Activated CD8-positive, alpha-beta memory T cell treated with anti-CD3 and anti-CD28 coated beads, Interleukin-2, amount 50 U/mL, for 24 hours (primary cell): ENCODE results near the gene PYGM.

Experiments
- DNase-seq: peaks from one replicate; pipeline ENCODE4 v3.0.0-alpha.2; 2020; ENCODE audit errors: extremely low read depth

PYGM gene

DNA sequence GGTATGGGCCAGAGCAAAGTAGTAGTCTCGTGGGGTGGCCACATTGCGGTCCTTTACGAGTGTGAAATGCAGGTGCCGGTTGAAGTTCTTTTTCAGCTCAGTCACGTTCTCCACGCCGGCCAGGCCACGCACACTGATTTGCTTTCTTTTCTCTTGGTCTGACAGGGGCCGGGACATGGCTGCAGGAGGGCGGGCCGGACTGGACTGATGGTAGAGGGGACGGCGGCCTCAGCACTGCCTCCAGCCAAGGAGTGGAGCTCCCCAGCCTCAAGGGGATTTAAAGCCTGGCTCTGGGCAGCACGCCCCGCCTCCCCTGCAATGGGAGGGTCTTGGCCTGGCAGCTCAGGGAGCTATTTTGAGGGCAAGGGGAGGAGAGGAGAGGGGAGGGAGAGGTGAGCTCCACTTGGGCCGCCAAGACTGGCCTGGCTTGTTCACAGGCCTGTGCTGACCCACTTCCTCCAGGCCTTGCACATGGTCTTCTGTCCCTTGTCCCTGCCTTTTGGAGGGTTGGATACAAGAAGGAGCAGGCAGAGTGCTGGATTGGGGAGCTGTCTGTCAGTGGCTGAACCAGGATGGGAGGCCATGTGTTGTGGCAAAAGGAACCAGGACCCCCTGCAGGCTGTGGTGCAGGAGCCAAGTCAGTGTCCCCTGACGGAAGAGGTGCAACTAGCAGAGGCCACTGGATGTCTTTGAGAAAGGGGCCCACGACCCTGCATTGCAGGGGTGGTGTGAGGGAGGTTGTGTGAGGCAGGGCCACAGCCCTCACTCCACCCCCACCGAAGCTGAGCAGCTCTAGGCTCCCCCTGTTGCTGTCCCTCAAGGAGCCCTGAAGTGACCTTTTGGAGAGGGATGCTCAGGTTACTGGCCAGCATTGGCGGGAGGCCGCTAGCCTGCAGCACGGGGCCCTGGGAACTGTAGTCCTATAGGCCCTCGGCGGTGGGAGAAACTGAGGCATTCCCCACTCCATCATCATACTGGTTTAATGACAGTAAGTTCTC lies at the start of gene PYGM:
Gene PYGM (minus strand): TSS at position 253 of the 998 bp plus-strand sequence. CDS start 76 bp downstream, at position 177.
- no peak for DNase-seq

GRCh38 chr11:64805481-64805880 lies 45.7 kb upstream of the PYGM start:
- no peak for DNase-seq

DNA sequence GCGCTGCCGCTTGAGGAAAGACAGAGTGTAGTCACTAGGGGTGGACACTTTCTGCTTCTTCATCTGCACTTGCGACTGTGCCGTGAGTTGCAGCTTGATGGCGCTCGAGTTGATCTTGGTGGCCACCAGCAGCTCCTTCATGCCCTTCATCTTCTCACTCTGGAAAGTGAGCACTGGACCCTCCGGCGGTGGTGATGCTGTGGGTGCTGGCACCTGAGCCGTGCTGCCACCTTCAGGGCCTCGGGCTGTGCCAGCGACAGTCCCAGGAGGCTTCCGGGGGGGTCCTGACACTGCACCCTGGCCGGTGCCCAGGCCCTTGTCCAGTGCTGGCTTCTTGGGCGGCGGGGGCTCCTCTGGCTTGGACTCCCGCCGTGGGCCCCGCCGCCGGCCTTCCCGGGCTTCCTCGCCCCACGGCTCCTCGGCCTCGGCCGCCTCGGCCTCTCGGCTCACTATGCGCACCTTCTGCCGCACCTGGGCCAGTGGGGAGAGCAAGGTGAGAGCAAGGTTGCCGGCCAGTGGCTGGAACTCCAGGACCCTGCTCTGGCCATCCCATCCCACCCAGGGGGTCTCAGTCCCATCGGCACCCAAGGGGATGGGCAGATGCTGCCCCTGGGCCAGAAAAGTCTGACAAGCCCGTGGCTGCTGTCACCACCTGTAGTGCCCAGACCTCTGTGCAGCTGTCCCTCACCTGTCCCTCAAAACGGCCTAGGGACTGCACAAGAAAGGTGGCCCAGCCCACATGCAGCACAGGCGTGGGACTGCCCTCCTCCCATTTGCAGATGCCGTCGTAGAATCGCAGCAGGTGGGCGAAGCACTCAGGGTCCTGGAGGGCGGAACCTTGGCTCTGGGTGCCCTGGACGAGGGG lies 44.8 kb upstream of the PYGM start:
- no peak for DNase-seq

- DNase-seq = no peak
Observed at GRCh38 chr11:64803846-64804345, 44.1 kb upstream of the PYGM start.

- peak; percentile 37 for DNase-seq
Observed at GRCh38 chr11:64803158-64803845, 43.5 kb upstream of the PYGM start, which contains the start of gene MAP4K2. Gene MAP4K2, minus strand, starts transcription at chr11:64803214. Its CDS starts 65 bp downstream, at chr11:64803149.

DNA sequence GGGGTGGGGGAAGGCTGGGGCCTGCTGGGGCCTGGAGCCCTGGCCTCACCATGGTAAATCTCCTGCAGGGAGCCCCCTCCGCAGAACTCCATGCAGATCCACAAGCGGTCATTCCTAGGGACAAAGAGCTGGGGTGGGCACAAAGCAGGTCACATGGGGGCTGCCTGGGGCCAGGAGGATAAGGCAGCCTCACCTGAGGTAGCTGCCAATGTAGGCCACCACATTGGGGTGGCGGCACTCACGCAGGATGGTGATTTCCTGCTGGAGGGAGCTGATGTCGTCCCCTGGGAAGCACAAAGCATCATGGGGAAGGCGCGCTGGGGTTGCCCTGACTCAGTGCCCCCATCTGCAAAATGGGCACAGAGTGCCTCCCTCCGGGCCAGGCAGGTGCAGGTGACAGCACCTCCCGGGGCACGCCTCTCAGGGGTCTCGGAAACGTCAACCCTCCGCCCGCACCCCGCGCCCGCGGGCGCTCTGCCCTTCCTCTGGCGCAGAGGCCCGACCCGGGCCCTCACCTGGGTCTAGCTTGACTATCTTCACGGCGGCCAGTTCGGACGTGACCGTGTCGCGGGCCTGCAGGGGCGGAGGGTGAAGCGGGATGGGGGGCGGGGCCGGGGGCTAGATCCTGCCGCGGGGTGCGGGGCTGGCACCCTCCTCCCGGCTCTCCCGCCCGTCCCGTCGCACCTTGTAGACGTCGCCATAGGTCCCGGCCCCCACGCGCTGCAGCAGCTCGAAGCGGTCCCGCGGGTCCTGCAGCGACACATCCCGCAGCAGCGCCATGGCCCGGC lies 42.8 kb upstream of the PYGM start:
- DNase-seq = no peak

GRCh38 chr11:64801561-64802369 lies 42.0 kb upstream of the PYGM start:
- DNase-seq = no peak

DNA sequence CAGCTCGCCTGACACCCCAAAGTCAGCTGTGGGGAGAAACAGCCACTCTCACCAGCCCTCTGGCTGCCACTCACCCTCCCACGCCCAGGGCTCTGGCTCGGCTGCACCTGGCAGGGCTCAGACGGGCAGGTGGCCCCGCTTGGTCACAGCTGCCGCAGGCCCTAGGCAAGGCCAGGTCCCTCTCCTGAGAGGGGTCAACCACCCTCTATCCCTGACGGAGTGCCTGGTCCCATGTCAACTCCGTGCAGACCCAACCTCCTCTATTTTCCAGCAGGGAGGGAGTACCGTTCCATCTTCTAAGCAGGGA lies 41.3 kb upstream of the PYGM start:
- DNase-seq = no peak

DNA sequence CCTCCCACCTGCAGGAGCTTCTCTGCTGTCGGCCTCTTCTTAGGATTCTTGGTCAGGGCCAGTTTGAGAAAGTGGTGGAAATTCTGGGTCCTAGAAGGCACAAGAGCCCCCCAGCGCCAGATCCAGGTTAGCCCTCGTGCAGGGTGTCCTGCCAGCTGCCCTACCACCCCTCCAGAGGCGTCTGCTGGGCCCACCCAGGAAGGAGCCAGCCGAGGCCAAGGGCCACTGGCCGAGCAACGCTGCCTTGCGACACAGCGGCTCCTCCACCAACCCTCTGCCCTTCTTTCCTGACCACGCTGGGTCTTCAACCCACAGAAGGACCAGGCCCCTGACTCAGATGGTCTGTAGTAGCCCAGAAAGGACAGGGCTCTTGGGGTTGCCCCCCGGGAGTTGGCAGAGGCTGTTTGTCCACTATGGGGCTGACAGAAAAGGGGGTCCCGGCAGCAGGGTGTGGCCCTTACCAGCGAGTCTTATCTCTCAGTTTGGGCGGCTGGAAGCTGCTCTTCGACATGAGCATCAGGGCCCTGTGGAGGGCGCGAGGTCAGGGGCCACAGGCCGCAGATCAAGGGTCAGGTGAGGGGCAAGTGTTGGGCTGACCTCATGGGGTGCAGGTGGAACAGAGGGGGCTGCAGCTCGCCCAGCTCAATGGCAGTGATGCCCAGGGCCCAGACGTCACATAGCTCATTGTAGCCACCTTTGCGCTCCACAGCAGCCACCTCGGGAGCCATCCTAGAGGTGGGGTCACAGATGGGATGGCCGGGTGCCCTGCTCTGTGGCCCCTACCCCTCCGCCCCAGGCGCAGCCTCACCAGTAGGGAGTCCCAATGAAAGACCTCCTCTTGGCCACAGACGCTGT lies 40.8 kb upstream of the PYGM start:
- DNase-seq = no peak

DNA sequence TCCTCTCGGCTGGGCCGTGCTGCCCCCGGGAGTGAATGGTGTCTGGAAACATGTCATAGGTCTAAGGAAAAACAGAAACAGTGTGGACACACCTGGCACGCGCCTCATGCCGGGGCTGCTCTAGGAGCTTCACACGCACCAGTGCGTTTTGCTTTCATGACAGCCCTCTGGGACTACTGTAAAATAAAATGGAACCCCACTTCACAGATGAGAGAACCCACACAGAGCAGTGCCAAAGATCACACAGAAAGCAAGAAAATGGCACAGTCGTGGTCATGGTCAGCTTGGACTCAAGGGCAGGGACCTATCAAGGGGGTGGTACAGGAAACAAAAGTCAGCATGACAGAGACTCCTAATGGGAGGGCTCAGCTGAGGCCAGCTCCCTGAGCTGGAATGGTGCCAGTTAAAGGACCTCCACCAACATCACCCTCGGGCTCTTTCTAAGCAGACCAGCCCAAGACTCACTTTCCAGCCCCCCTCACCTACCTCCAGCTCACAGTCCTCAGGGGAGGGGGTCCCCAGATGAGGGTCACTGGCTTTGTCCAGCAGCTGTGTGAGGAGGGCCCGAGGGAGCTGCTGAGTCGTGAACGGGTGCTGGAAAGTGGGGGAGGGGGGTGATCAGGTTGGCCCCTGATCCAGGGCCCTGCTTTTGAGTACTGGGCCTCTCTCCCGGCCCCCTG lies 40.0 kb upstream of the PYGM start:
- no peak for DNase-seq

GRCh38 chr11:64799256-64799622 lies 39.5 kb upstream of the PYGM start:
- no peak for DNase-seq

GRCh38 chr11:64796757-64797541 lies 37.2 kb upstream of the PYGM start:
- no peak for DNase-seq

DNA sequence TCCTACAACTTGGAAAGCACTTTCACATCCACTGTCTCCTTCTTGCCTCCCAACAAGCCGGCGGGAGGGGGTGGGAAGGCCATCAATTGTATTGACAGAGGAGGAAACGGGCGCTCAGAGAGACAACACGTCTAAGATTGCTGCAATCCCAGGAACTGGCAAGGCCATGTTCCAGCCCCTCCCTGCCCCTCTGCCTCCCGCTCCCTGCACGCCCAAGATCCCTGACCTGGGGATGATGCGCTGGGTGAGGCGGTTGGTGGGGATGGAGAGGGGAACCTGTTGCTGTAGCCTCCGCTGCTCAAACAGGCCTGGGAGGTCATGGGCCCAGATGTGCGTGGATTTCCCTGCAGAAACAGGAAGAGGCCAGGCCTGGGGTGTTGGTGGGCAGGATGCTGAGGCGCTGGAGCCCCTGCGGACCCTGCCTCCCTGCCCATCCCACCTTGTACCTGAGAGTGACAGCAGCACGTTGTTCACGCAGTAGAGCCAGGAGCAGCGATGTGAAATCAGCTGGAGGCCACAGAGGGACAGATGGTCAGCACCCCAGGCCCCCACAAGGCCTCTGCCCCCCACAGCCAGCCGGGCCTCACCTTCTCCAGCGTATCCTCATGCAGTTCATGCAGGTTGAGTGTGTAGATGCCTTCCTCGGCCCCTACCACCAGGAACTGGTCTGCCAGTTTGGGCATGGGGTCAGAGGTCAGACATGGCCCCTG lies 36.4 kb upstream of the PYGM start:
- no peak for DNase-seq

GRCh38 chr11:64794526-64794925 lies 34.8 kb upstream of the PYGM start:
- no peak for DNase-seq

DNA sequence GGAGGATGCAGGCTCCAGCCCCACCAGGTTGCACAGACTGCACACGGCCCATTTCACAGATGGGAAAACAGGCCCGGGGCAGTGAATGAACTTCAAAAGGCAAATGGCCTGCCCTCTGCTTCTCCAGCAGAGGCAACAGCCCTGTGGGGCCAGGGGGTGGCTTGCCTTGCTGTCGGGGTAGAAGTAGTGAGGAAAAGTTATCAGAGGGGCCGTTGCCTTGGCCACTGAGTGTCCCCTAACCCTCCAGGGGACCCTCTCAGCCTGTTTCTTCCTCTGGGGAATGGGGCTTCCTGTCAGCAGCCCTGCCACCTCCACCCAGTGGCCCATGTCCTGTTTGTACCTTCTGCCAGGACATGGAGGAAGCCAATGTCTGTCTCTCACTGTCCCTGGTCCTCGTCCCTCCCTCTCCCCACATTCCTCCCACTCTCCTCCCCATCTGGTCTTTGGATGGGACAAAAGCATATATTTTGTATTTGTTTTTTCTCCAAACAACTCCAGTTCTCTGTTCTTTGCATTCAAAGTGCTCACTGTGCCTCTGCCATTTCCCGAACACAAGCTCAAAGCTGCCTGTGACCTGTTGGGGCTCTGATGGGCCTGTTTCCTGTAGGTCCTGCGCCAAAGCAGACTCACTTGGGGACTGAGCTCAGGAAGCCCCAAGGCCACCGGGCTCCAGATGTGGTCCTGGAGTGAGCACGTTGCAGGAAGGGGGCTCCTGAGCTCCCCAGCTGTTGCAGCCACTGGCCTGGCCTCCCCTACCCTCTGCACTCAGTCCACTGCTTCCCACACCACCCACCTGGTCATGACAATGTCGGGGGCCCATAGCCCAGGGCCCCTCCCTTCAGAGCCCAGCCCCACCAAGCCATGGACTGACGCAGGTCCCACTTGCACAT lies 33.7 kb upstream of the PYGM start:
- no peak for DNase-seq

GRCh38 chr11:64792482-64792881 lies 32.7 kb upstream of the PYGM start:
- no peak for DNase-seq
